GM12878 (cell line): ENCODE measurements around the gene EEF1E1.

Experiments
- CBFB ChIP-seq: IDR thresholded peaks from 2 replicates; pipeline ENCODE4 v1.6.1; 2016; ENCODE audit warnings: antibody characterized with exemption, low read depth
- CTCF ChIP-seq, 3 experiments: IDR thresholded peaks in 2 of 3; conservative IDR thresholded peaks in 1 of 3; 2 replicates each; pipeline ENCODE4 v1.5.1; 2011; ENCODE audit warnings: low read depth in 3 of 3, low read length in 3 of 3, mild to moderate bottlenecking in 3 of 3, control low read depth in 2 of 3, moderate library complexity in 2 of 3, inconsistent platforms in 1 of 3, mixed read lengths in 1 of 3; ENCODE audit not compliant: control insufficient read depth in 2 of 3, insufficient read depth in 1 of 3; ENCODE audit errors: extremely low read depth in 1 of 3
- ESRRA ChIP-seq: IDR thresholded peaks from 2 replicates; pipeline ENCODE4 v1.6.1; 2012; ENCODE audit warnings: mild to moderate bottlenecking, low read length, improper control_type of control experiment
- MAX ChIP-seq: IDR thresholded peaks from 2 replicates; pipeline ENCODE4 v1.6.1; 2012; ENCODE audit warnings: low read depth, low read length, improper control_type of control experiment
- MLLT1 ChIP-seq: fragments of 450-650 bp; IDR thresholded peaks from 2 replicates; pipeline ENCODE4 v1.6.1; 2016; ENCODE audit warnings: mild to moderate bottlenecking
- MTA3 ChIP-seq: IDR thresholded peaks from 2 replicates; pipeline ENCODE4 v1.6.1; 2012; ENCODE audit warnings: low read length, inconsistent platforms, borderline replicate concordance
- POLR2A ChIP-seq: IDR thresholded peaks from 2 replicates; pipeline ENCODE4 v1.6.1; 2011; ENCODE audit warnings: low read depth, mild to moderate bottlenecking, low read length
- RAD51 ChIP-seq: fragments of 450-650 bp; IDR thresholded peaks from 2 replicates; pipeline ENCODE4 v1.6.1; 2016; ENCODE audit warnings: moderate library complexity, mild to moderate bottlenecking, inconsistent platforms
- RFX5 ChIP-seq: IDR thresholded peaks from 2 replicates; pipeline ENCODE4 v1.6.1; 2011; ENCODE audit warnings: low read depth, low read length, improper control_type of control experiment
- SMC3 ChIP-seq: IDR thresholded peaks from 2 replicates; pipeline ENCODE4 v1.6.1; 2011; ENCODE audit warnings: low read length, improper control_type of control experiment, borderline replicate concordance
- SUZ12 ChIP-seq: fragments of 200-600 bp; sonication (generic); IDR thresholded peaks from one replicate; pipeline ENCODE4 v1.6.1; 2018; ENCODE audit warnings: antibody characterized with exemption, mild to moderate bottlenecking; ENCODE audit not compliant: unreplicated experiment
- ZNF24 ChIP-seq: fragments of 450-650 bp; IDR thresholded peaks from 2 replicates; pipeline ENCODE4 v1.6.1; 2017; ENCODE audit warnings: antibody characterized with exemption, mild to moderate bottlenecking

GRCh38 chr6:8074213-8074612, 28.1 kb downstream of the EEF1E1 start:
- no peak for TF ChIP-seq POLR2A
- no peak for TF ChIP-seq MLLT1
- TF ChIP-seq ZNF24 = no peak
- no peak for TF ChIP-seq SUZ12
- no peak for TF ChIP-seq RFX5
- no peak for TF ChIP-seq CTCF (IDR thresholded peaks at IDR 0.05 in 2 of 3, conservative IDR thresholded peaks at IDR 0.05 in 1 of 3; ENCODE audit: control insufficient read depth in 2 of 3, extremely low read depth in 1 of 3, insufficient read depth in 1 of 3, low read depth in 3 of 3, low read length in 3 of 3)
- TF ChIP-seq ESRRA = no peak
- no peak for TF ChIP-seq CBFB
- no peak for TF ChIP-seq MTA3
- no peak for TF ChIP-seq RAD51
- TF ChIP-seq MAX = no peak
- no peak for TF ChIP-seq SMC3
